Activated naive CD4-positive, alpha-beta T cell treated with anti-CD3 and anti-CD28 coated beads, Interleukin-2, amount 50 U/mL, for 72 hours (primary cell): ENCODE measurements around the gene CFAP99. TPM values are rescaled to one million over a fixed set of nuclear protein-coding genes. Genes with fewer than 3 reads are reported as not detected.

Experiments used
- ATAC-seq, 2 donors: fragments of 150-1000 bp; cut with Tn5 transposase; 2 replicates each; pipeline ENCODE4 v1.10.0; 2021; ENCODE audit warnings: mild to moderate bottlenecking in 2 of 2, moderate library complexity in 2 of 2
- DNase-seq, 2 donors: peaks; one replicate each; pipeline ENCODE4 v3.0.0; 2021 to 2022; ENCODE audit warnings: low spot score in 2 of 2
- H3K27ac Mint-ChIP-seq, 2 donors: one replicate each; pipeline ENCODE4 v1.8.0; 2022; ENCODE audit warnings: mild to moderate bottlenecking in 2 of 2, mixed read lengths in 2 of 2
- H3K36me3 Mint-ChIP-seq, 2 donors: one replicate each; pipeline ENCODE4 v1.8.0; 2022; ENCODE audit warnings: mixed read lengths in 2 of 2
- H3K9me3 Mint-ChIP-seq, 2 donors: one replicate each; pipeline ENCODE4 v1.8.0; 2022; ENCODE audit warnings: mixed read lengths in 2 of 2
- total RNA-seq, 2 donors: library from RNA; stranded (reverse); gene quantifications; one replicate each; pipeline ENCODE4 v1.2.3, GENCODE V29; 2022

The CFAP99 gene
- total RNA-seq, 2 donors from 2014 or later: not detected

- ATAC-seq: no peak
- no peak for DNase-seq
- Mint-ChIP-seq H3K27ac (no peak overlapping the region), H3K36me3 (no peaks in the 10 kb centered on the region), H3K9me3 (no peaks in the 10 kb centered on the region)
Measured at GRCh38 chr4:2448589-2448988, 29.8 kb downstream of the CFAP99 start.

- H3K9me3 Mint-ChIP-seq: no peaks in the 10 kb centered on the region
- H3K36me3 Mint-ChIP-seq: no peaks in the 10 kb centered on the region
- no peak overlapping the region for H3K27ac Mint-ChIP-seq
- ATAC-seq (no peak), DNase-seq (no peak)
Measured at GRCh38 chr4:2449051-2449450, 30.3 kb downstream of the CFAP99 start.

DNA sequence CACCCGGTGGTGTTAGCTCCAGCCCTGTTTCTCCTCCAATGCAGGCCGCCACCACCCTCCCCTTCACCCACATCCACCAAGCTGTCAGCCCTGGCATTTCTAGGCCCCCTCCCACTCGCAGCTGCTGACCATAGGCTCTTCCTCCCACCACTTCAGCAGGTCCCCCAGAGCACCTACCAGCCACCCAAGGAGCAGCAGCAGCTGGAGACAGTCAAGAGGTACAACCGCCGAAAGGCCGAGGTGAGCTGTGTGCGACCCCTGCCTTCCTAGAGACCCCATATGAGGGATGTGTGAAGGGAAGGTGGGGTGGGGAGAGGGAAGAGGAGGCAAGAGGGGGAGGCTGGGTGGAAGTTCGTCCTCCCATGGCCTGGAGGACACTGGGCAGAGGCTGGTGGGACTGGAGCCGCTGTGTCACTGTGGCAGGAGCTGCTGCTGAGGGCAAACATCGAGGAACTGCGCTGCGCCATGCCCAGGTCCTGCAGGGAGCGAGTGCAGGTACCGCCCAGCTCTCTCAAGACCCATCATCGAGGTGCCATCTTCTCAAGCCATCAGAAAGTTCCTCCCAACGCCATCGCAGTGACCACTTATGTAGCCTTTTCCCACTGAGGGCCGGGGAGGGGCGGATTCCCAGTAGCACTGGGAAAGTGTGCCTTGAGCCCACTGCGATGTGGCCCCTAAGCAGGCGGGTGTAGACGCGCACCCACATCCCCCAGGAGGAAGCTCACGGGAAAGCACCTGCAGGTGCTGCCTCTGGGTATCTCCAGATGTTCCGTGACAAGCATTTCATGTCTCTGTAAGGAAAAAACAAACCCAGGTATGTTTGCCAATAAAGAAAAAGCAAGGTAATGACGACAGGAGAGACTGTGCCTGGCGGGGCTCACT is 31.0 kb downstream of the CFAP99 start:
- no peak for DNase-seq
- no peak for ATAC-seq
- Mint-ChIP-seq H3K9me3 (no peaks in the 10 kb centered on the region), H3K27ac (peak overlapping the region in 1 of 2 donors; percentile 37), H3K36me3 (no peaks in the 10 kb centered on the region)

DNA sequence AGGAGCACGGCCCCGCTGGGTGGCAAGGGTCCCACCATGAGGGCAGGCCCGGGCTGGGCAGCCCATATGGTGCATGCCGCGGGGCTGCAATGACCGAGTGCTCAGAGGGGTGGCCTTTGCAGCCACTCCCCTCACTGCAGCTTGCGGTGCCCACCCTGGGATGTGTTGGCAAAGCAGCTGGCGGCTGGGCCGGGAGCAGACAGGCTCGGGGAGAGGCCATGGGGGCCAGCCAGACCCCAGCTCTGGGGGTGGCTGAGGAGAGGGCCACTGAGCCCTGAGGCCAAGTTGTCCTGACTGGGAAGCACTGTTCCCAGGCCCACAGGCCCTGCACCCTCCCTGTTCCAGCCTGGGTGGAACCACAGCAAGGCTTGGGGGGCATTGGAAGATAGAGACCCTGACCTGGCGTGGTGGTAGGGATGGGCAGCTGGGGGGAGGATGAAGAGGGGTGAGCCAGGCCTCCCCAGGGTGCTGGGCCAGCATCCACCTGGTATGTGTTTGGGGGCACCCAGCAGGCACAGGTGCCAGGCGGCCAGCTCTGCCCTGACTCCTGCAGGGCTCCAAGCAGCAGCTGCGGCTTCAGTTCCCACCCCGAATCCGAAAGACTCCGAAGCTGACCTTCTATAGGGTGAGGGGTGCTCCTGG is 31.8 kb downstream of the CFAP99 start:
- no peak for ATAC-seq
- Mint-ChIP-seq H3K9me3 (no peaks in the 10 kb centered on the region), H3K36me3 (no peaks in the 10 kb centered on the region), H3K27ac (no peak overlapping the region)
- no peak for DNase-seq

- Mint-ChIP-seq H3K9me3 (no peaks in the 10 kb centered on the region), H3K36me3 (no peaks in the 10 kb centered on the region), H3K27ac (no peak overlapping the region)
- ATAC-seq (no peak), DNase-seq (no peak)
Measured at GRCh38 chr4:2451036-2451520, 32.3 kb downstream of the CFAP99 start.

DNA sequence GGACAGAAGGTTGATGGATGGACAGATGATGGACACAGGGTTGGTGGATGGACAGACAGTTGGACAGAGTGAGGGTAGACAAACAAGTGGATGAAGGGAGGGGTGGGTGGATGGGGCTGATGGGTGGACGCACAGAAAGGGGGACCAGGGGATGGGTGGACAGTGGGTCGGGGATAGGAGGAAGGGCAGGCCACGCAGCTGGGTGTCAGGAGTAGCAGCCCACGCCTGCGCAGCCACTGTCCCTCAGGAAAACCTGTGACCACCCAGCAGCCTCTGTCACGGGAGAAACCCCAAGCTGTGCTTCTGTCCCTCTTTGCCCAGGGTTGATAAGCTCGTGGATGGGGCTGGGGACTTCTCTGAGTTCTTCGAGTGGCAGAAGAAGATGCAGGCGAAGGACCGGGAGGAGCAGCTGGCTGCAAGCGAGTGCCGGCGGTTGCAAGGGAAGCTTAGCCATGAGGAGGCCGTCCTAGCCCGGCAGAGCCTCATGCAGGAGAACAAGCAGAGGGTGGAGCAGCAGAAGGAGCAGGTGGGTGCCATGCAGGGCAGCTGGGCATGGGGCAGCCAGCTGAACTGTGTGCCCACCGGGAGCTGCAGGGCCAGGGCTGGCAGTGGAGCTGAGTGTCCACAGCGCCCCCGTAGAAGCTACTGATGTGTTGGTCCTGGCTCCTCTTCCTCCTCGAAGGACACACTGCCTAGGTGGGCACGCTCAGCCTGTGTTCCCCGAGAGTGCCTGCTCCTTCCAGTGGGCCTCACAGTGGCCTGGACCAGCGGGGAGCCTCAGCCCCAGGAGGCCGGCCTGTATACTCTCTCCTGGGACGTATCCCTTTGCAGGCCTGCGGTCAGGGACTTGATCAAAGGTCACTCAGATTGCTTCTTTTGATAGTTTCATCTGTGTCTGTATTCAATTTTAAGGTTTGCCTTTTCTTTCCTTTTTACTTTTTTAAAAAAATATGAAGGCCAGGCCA is 33.3 kb downstream of the CFAP99 start:
- Mint-ChIP-seq H3K36me3 (no peaks in the 10 kb centered on the region), H3K9me3 (no peaks in the 10 kb centered on the region), H3K27ac (no peak overlapping the region)
- ATAC-seq (no peak), DNase-seq (no peak)

DNA sequence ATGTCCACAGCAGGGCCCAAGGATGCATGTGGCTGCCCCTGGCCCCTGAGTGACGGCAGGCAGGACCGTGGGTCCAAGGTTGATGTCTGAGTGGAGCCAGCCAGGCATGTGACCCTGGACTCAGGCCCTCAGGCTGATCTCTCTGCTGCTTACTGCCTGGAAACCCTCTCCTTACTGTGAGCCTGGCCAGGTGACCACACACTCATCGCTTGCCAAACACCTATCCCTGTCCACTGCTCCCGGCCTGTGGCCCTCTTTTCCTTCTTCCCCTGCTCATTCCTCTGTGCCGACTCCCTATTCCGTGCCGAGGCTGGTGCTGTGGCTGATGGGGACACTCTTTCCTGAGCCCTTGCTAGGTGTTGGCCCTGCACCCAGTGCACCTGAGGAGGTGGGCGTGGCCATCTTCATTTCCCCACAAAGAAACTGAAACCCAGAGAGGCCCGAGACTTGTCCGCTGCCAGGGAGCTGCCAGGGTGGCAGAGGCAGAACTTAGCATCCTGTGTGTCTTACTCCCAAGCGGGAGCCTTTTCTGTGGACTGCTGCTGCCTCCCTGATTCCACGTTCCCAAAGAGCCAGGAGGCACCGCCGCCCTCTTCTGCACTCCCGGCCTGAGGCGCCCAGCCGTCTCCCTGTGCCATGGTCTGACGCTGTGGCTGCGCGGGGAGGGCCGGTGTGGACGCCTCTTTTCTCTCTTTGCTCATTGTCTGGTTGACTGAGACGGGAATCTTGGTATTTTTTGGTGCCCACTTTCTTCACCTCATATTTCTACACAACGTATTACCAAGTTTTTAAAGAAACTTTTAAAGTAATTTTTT is 38.9 kb downstream of the CFAP99 start:
- DNase-seq: no peak
- H3K27ac Mint-ChIP-seq: peak overlapping the region in 1 of 2 donors; percentile 70
- H3K9me3 Mint-ChIP-seq: no peaks in the 10 kb centered on the region
- no peaks in the 10 kb centered on the region for H3K36me3 Mint-ChIP-seq
- no peak for ATAC-seq

GRCh38 chr4:2458546-2459491 is 40.1 kb downstream of the CFAP99 start:
- DNase-seq: no peak
- no peak overlapping the region for H3K27ac Mint-ChIP-seq
- no peaks in the 10 kb centered on the region for H3K36me3 Mint-ChIP-seq
- no peaks in the 10 kb centered on the region for H3K9me3 Mint-ChIP-seq
- ATAC-seq: no peak

DNA sequence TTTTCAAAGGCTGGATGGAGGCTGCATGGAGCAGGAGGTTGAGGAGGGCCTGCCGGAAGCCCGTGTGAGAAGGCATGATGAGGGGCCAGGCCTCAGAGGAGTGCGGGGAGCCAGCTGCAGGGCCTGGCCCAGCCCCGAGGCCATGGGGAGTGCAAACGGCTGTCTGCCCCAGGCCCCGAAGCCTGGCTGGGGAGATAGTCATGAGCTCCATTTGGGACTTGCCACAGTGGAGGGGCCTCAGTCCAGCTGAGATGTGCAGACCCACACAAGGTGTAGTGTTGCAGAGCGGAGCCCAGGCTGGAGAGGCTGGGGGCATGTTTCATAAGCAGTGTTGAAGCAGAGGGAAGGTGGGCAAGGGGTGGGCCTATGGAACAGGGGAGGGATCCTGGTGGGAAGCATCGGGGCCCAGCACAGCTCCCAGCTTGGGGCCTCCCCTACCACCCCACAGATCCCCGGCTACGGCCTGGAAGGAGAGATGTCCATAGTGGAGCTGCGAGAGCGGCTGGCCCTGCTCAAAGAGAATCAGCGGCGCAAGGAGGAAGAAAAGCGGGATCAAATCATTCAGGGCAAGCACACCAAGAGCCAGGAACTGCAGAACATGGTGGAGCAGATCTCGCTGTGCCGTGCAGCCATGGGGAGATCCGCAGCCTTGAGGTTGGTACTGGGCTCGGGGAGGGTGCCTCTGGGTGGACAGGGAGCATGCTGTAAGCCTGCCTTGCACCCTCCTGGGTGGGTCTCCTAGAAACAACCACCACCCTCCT is 41.0 kb downstream of the CFAP99 start:
- no peaks in the 10 kb centered on the region for H3K9me3 Mint-ChIP-seq
- no peak overlapping the region for H3K27ac Mint-ChIP-seq
- no peaks in the 10 kb centered on the region for H3K36me3 Mint-ChIP-seq
- DNase-seq (no peak), ATAC-seq (no peak)

- H3K9me3 Mint-ChIP-seq: no peaks in the 10 kb centered on the region
- ATAC-seq (no peak), DNase-seq (no peak)
- H3K27ac Mint-ChIP-seq: no peak overlapping the region
- no peaks in the 10 kb centered on the region for H3K36me3 Mint-ChIP-seq
Measured at GRCh38 chr4:2461246-2461960, 42.6 kb downstream of the CFAP99 start.

DNA sequence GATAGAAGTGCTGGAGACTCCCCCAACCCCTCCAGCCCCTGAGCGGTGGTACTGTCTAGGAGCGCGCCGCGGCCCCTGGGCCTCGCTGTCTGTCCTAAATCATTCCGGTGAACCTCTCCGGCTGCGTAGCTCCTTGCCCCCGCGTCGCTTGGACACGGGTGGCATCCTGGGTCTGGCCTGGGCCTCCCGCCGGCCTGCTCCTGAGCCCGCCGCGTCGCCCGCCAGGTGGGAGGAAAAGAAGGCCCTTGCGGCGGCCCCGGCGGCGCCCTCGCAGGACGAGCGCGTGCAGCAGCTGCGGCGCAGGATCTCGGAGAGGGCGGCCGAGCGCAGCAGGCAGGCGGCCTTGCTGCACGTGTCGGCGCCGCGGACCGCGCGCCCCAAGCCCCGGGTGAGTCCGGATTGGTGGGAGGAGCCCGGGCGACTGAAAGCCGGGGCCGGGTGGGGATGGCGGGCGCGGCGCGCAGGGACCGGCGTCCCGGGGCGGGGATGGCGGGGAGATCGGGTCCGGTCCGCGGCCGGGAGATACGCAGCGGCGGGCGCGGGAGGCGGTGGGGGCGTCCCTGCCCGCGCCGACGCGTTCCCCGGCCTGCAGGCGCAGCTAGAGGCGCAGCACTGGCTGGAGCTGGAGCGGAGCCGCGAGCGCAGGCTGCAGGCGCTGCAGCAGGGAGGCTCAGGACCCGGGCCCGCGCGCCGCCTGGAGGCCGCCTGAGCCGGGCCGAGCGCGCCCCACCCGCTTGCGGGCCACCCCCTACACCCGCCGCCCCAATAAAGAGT is 43.6 kb downstream of the CFAP99 start:
- H3K9me3 Mint-ChIP-seq: no peaks in the 10 kb centered on the region
- peak; percentile 96 to 97 for ATAC-seq

GRCh38 chr4:2462992-2463762 is 44.4 kb downstream of the CFAP99 start:
- Mint-ChIP-seq H3K27ac (no peak overlapping the region), H3K9me3 (no peaks in the 10 kb centered on the region), H3K36me3 (peaks cover 4 to 5% of the 10 kb centered on the region in 2 donors)
- no peak for DNase-seq
- ATAC-seq: no peak

More for the DNA sequence above, 43.6 kb downstream of the CFAP99 start:
- Mint-ChIP-seq H3K27ac (no peak overlapping the region), H3K36me3 (no peaks in the 10 kb centered on the region)
- peak; percentile 70 to 72 for DNase-seq

DNA sequence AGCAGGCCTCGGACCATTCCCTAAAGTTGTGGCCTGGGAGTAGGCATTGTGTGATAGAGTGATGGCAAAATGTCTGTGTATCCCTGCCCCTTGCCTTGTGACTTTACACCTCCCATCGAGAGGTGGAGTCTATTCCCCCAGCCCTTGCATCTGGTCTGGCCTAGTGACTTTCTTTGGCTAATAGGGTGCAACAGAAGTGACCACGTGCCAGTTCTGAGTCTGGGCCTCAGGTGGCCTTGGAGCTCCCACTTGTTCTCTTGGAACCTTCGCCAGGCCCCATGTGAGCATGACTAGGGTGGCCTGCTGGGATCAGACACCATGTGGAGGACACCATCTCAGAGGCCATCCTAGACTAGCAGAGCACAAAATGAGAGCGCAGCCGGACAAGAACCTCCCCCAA is 46.3 kb downstream of the CFAP99 start:
- Mint-ChIP-seq H3K36me3 (peaks cover 16 to 22% of the 10 kb centered on the region in 2 donors), H3K27ac (no peak overlapping the region), H3K9me3 (no peaks in the 10 kb centered on the region)
- DNase-seq: no peak
- ATAC-seq: no peak
